SHP77 (cell line): Measurements from ENCODE around the gene OR5B21.

Experiments
- DNase-seq, 2 experiments: peaks; one replicate each; lab custom pipeline; 2025; lab: John Stamatoyannopoulos, UW

Gene OR5B21

DNA sequence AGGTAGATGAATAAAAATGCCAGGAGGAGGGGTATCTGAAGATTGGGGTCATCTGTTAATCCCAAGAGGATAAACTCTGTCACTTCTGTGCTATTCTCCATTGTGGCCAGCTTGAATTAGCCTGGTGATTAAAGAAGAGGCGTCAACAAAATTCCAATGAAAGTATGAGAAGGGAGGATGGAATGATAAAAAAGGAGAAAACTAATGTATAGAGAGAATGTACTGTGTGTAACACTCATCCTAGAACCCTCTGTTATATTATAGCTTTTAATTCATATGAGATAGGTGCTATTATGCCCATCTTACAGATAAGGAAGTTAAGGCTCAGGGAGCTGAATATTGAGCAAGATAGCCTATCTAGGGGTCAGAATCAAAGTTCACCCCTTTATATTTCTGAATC is at the start of gene OR5B21:
OR5B21 (minus strand) TSS at position 101 of the 400 bp plus-strand sequence; CDS start at position 101, 0 bp downstream.
- DNase-seq = no peak

DNA sequence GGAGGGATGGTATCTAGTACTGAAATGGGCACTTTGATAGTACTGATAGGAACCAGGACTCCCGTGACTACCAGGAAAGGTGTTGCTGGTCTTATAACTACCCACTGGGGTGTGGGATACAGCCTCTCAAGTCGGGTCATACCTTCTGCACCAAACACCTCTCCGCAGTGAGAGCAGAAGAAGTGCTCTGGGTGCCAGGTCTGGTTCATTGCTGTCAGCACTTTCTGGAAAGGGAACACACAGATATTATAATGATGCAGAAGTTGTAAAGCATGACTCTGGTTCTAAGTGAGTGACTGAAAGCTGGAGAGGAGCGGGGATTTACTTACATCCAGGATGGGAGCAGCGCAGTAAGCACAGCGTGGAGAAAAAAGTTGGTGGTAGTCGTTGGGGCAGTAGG is 41.7 kb upstream of the OR5B21 start:
- DNase-seq = no peak

DNA sequence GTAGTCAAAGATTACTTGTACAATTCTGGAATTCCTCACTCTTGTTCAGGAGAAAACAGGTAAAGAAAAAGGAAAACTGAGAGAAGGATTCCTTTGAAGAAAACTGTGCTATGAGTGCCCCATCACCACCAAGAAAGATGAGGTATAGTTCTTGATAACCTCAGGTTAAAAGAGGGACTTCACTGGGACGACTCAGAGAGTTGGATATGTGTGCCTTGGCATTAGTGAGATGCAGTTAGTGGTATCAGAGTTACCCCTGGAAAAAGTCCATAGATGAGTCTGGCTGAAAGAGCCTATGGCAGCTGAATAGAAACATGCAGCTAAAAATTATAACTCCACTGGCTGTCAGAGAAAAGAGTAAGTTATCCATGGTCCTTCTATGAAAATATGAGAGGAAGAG is 38.9 kb upstream of the OR5B21 start:
- no peak for DNase-seq

DNA sequence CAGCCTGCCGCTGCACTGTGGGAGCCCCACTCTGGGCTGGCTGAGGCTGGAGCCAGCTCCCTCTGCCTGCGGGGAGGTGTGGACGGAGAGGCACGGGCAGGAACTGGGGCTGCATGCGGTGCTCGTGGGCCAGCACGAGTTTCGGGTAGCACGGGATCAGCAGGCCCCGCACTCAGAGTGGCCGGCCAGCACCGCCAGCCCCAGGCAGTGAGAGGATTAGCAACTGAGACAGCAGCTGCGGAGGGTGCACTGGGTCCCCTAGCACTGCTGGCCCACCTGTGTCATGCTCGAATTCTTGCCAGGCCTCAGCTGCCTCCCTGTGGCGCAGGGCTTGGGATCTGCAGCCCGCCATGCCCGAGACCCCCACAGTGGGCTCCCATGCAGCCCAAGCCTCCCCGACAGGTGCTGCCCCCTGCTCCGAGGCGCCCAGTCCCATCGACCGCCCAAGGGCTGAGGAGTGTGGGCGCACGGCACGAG is 24.0 kb upstream of the OR5B21 start:
- no peak for DNase-seq

DNA sequence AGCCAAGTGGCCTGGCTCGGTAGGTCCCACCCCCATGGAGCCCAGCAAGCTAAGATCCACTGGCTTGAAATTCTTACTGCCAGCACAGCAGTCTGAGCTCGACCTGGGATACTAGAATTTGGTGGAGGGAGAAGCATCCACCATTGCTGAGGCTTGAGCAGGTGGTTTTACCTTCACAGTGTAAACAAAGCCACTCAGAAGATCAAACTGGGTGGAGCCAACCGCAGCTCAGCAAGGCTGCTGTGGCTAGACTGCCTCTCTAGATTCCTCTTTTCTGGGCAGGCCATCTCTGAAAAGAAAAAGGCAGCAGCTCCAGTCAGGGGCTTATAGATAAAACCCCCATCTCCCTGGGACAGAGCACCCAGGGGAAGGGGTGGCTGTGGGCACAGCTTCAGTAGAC is 22.3 kb upstream of the OR5B21 start:
- DNase-seq = no peak

GRCh38 chr11:58527429-58527828 is 19.5 kb upstream of the OR5B21 start:
- no peak for DNase-seq

DNA sequence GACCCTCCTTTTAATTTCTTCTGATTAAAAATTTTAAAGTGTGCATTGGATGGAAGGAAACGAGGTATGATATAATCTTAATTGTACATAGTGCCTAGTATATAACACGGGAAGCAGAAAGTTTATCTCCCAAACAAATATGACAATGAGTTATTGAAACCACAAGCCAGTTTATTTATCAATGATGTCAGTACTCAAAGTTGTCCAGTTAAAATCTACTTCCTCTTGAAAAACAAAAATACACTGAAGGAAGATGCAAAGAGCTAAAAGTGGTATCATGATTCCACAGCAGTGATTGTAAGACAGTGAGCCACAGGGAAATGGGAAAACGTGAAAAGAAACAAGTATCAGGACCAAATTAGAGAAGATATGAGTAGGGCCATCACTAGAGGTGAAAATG is 18.8 kb upstream of the OR5B21 start:
- no peak for DNase-seq

- no peak for DNase-seq
Observed at GRCh38 chr11:58525037-58525614, 17.2 kb upstream of the OR5B21 start.

DNA sequence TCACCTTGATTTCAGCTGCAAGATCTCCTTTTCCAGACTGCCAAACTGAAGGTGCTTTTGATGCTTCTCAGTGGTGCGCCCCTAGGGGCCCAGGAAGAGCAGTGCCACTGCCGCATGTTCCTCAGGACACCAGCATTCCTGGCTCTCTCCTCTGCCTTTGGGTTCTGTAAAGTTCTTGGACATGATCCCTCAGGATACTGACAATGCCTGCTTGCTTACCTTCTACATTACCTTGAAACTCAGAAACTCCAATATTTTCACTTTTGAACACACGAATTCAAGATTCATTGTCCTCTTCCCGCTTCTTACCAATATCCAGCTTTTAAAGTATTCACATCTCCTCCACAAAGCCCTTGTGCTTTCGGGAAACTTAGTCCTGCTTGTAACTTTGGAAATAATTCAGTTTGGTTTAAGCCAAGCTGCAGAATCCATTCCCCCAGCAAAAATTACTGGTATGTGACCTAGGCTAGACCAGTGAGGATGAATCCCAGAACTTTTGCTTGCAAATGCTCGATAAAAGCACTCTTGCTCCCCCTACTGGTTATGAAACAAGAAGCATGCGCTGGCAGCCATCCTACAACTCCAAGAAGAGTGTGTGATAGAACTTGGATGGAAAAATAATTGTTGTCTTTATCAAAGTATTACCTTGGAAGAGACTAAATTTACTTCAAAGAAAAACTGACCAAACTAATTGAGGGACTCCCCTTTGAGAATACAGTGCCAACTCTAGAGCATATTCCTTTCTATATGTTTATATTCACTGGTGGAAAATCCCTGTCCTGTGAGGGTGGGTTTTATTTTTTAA is 16.5 kb upstream of the OR5B21 start:
- peak; percentile 20 to 37 for DNase-seq

DNA sequence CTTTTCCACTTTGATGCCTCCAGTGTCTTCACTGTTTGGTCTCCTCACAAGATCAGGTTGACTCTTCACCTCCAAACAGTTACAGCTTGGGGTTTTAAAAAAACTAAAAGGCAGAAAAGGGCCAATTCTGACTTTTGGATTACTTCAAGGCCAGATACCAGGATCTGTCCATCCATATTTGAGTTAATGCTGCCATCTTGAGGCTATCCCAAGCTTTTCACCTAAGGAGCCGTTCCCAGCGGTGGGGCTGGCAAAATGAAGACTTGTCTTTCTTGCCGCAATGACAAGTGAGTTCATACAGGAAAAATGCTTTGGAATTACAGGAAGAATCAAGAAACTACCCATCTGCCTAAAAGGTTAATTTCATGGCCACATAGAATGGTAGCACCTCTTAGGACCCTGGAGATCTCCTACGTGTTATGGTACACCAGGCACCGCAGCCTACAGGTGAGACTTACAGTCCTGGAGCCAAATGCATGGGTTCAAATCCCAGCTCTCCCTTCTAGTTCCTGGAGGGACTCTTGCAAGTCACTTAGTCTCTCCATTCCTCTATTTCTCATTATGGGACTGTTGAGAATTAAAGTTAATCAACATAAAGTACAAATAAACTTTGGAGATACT is 6.0 kb upstream of the OR5B21 start:
- peak in 1 of 2 experiments; percentile 1 for DNase-seq

GRCh38 chr11:58511636-58512035 is 3.7 kb upstream of the OR5B21 start:
- no peak for DNase-seq

GRCh38 chr11:58509748-58510147 is 1.8 kb upstream of the OR5B21 start:
- DNase-seq = no peak

DNA sequence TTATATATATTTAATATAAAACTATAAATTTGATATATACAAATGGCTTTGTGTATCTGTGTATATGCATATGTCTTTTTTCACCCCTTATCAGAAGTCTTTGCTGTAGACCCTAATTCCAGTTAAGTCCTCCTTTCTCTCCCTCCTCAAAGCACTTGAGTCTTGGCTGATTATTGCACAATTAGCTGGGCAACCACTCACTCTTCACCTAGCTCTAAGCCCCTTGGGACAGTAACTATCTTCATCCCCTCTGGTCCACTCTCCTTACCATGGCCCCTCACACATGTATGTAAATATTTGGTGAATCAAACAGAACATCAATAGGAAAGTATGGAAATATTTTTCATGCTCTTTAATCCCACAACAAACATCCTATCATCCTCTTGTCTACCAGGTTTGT is 909 bp upstream of the OR5B21 start:
- no peak for DNase-seq

DNA sequence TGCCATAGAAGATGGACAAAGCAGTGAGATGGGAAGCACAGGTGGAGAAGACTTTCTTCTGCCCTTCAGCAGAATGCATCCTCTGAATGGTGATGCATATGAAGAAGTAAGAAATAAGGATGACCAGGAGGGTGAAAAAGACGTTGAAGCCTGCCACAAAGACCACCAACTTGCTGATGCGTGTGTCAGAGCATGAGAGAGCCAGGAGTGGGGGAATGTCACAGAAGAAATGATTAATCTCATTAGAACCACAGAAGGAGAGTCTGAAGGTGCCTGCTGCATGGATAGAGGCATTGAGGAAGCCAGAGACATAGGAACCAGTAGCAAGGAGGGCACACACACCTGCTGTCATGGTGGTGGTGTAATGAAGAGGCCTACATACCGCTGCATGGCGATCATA is 550 bp downstream of the OR5B21 start:
- no peak for DNase-seq

- DNase-seq = no peak
Observed at GRCh38 chr11:58506935-58507334, 970 bp downstream of the OR5B21 start.

- DNase-seq = no peak
Observed at GRCh38 chr11:58505849-58506248, 2.1 kb downstream of the OR5B21 start.

GRCh38 chr11:58504232-58504631 is 3.7 kb downstream of the OR5B21 start:
- DNase-seq = no peak

DNA sequence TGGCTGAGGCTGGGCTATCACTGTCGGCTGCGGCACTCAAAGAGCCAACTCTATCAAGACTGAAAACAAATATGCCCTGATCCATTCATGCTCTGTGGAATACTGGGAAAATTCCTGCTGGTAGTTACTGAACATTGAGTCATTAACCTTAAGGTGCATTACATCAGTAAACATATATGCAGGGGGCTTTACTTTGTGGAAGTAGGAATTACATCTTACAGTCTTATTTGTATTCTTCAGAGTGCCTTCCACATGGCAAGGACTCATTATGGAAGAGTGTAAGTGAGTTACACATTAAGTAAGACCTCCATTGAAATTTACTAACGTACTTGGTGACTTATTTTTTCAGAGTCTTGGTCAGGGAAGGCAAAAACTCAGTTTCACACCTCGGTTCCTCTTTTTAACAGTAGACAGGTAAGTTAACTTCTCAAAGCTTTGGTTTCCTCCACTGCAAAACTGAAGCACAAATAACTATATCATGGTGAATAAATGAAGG is 4.5 kb downstream of the OR5B21 start:
- DNase-seq = no peak

GRCh38 chr11:58502004-58502403 is 5.9 kb downstream of the OR5B21 start:
- no peak for DNase-seq

DNA sequence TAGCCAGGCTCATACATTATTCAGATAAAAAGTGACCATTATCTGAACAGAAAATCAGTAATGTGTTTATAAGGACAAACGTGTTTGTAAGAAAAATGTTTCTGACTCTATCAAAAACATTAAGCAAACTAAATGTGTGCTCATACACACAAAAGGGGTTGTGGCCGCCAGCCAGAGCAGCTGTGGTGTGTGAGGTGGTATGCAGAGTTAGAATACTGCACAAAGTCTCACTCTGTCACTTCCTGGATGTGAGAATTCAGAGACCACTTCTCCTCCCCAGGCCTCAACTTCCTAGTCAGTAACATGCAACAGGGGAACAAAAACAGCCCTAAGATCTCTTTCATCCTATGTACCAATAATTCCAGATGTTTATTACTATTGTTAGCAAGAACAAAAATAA is 9.4 kb downstream of the OR5B21 start:
- no peak for DNase-seq

DNA sequence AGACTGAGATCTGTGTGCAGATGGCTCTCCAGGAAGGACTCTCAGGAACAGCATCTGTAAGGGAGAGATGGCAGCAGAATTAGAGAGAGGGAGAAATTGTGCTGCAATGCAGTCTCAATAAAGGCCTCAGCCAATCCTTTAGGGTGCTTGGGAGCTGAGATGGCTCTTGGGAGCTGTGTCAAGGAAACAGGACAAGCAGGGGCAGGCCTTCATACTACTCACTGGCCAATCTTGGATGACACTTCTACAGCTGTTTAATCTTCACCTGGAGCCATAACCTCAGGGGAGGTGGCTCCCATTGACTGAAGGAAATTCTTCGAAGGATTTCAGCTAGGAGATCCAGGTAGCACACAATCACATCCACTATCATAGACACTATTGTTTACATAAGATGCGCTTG is 10.0 kb downstream of the OR5B21 start:
- no peak for DNase-seq

GRCh38 chr11:58495906-58496305 is 12.0 kb downstream of the OR5B21 start:
- DNase-seq = no peak

DNA sequence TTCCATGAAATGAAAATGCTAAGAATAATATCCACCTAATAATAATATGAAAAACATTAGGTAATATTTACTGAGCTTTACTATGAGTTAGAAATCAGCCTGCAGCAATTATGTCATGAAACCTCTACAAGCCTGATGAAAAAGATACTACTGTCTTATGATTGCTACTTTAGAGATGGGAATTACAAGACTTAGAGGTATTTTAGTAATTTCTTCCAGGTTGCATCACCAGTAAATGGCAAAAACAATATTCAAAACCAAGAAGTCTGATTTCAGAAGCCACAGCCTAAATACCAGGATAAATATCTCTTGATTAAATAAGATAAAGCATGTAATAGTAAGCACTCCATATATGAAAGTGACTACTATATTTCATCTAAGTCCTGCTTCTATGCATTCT is 13.8 kb downstream of the OR5B21 start:
- DNase-seq = no peak
